Measurements from ENCODE around the gene ETDC.

Gene ETDC

GRCh38 chrX:135346975-135347374, 37.7 kb downstream of the ETDC start:
- DNase-seq (ENCODE audit: low read depth in 2 of 2), result no peak

GRCh38 chrX:135347381-135348016, 38.2 kb downstream of the ETDC start:
- no peak for DNase-seq (ENCODE audit: low read depth in 2 of 2)

GRCh38 chrX:135354288-135354687, 45.0 kb downstream of the ETDC start:
- no peak for DNase-seq (ENCODE audit: low read depth in 2 of 2)
